Activated CD4-positive, alpha-beta T cell treated with anti-CD3 and anti-CD28 coated beads, Interleukin-2, amount 10 ng/mL, durations not matched to agents 7 days and 5 days (primary cell): Measurements from ENCODE around the gene SLC34A3. TPM values are rescaled to one million over a fixed set of nuclear protein-coding genes. Genes with fewer than 3 reads are reported as not detected.

Experiments
- CTCF ChIA-PET: fragments of 350-600 bp; sonication (Branson Sonifier 250); formaldehyde crosslinking; loops from one replicate; lab custom pipeline; 2021; ENCODE audit warnings: antibody characterized with exemption; lab: Charles Lee
- POLR2A ChIA-PET: fragments of 350-600 bp; sonication (Branson Sonifier 250); formaldehyde crosslinking; loops from one replicate; lab custom pipeline; 2021; ENCODE audit warnings: antibody characterized with exemption; lab: Charles Lee
- DNase-seq: peaks from one replicate; pipeline ENCODE4 v3.0.0-alpha.2; 2020
- H3K27ac Mint-ChIP-seq: one replicate; pipeline ENCODE4 v1.8.0; 2021; ENCODE audit warnings: mild to moderate bottlenecking, moderate library complexity, mixed read lengths
- H3K27me3 Mint-ChIP-seq: one replicate; pipeline ENCODE4 v1.8.0; 2021; ENCODE audit warnings: mixed read lengths
- H3K36me3 Mint-ChIP-seq: one replicate; pipeline ENCODE4 v1.8.0; 2021; ENCODE audit warnings: low read depth, mixed read lengths
- H3K4me1 Mint-ChIP-seq: one replicate; pipeline ENCODE4 v1.8.0; 2021; ENCODE audit warnings: mixed read lengths
- H3K4me3 Mint-ChIP-seq: one replicate; pipeline ENCODE4 v1.8.0; 2021; ENCODE audit warnings: mild to moderate bottlenecking, moderate library complexity, mixed read lengths
- H3K9me3 Mint-ChIP-seq: one replicate; pipeline ENCODE4 v1.8.0; 2021; ENCODE audit warnings: mixed read lengths
- total RNA-seq, 2 experiments: library from RNA; stranded (reverse); gene quantifications; one replicate each; pipeline ENCODE4 v1.2.3, GENCODE V29; 2021

Gene SLC34A3
- total RNA-seq, 2 experiments from 2014 or later = not detected

GRCh38 chr9:137243626-137244485, 13.2 kb downstream of the SLC34A3 start:
- H3K27me3 Mint-ChIP-seq = no peaks in the 10 kb centered on the region
- H3K36me3 Mint-ChIP-seq = peaks cover 24% of the 10 kb centered on the region
- ChIA-PET CTCF (interaction anchor here (1.0 to 4.6 kb wide), 3 partner anchors 10 to 215 kb away, joined by 3 to 19 read pairs (median 3); partner anchors contain the start of gene NELFB), POLR2A (no interaction called here)
- peak overlapping the region; percentile 87 for H3K4me3 Mint-ChIP-seq
- H3K9me3 Mint-ChIP-seq = no peaks in the 10 kb centered on the region
- DNase-seq = no peak
- peaks cover 27% of the 10 kb centered on the region for H3K4me1 Mint-ChIP-seq
- no peak overlapping the region for H3K27ac Mint-ChIP-seq

- Mint-ChIP-seq H3K27ac (no peak overlapping the region), H3K27me3 (no peaks in the 10 kb centered on the region), H3K4me3 (no peak overlapping the region), H3K4me1 (peaks cover 21% of the 10 kb centered on the region), H3K36me3 (peaks cover 24% of the 10 kb centered on the region), H3K9me3 (no peaks in the 10 kb centered on the region)
- no peak for DNase-seq
- ChIA-PET POLR2A (no interaction called here), CTCF (interaction anchor here (0.6 to 4.6 kb wide), 6 partner anchors 8 to 252 kb away, joined by 3 to 19 read pairs (median 3); partner anchors contain the start of gene NELFB)
These were observed 14.1 kb downstream of the SLC34A3 start for GRCh38 chr9:137244486-137245449.

- H3K4me3 Mint-ChIP-seq = no peak overlapping the region
- POLR2A ChIA-PET = no interaction called here
- H3K9me3 Mint-ChIP-seq = no peaks in the 10 kb centered on the region
- H3K27ac Mint-ChIP-seq = no peak overlapping the region
- CTCF ChIA-PET = interaction anchor here (0.6 to 4.6 kb wide), 6 partner anchors 8 to 252 kb away, joined by 3 to 19 read pairs (median 3); partner anchors contain the start of gene NELFB
- peaks cover 19% of the 10 kb centered on the region for H3K4me1 Mint-ChIP-seq
- H3K27me3 Mint-ChIP-seq = no peaks in the 10 kb centered on the region
- peaks cover 24% of the 10 kb centered on the region for H3K36me3 Mint-ChIP-seq
- DNase-seq = no peak
These were observed 15.0 kb downstream of the SLC34A3 start for GRCh38 chr9:137245450-137246421.

- CTCF ChIA-PET = interaction anchor here (0.7 to 1.4 kb wide), 3 partner anchors 9 to 596 kb away, joined by 3 to 5 read pairs (median 4); no protein-coding TSS in a partner anchor
- Mint-ChIP-seq H3K27me3 (no peaks in the 10 kb centered on the region), H3K9me3 (no peaks in the 10 kb centered on the region), H3K4me3 (no peak overlapping the region), H3K27ac (no peak overlapping the region), H3K36me3 (peaks cover 15% of the 10 kb centered on the region), H3K4me1 (peaks cover 16% of the 10 kb centered on the region)
- no peak for DNase-seq
- POLR2A ChIA-PET = interaction anchor here (0.5 kb wide), 1 partner anchor 24 kb away, joined by 4 read pairs; no protein-coding TSS in a partner anchor
These were observed 16.6 kb downstream of the SLC34A3 start for GRCh38 chr9:137247135-137247915.

- H3K4me1 Mint-ChIP-seq = peaks cover 10% of the 10 kb centered on the region
- H3K27me3 Mint-ChIP-seq = no peaks in the 10 kb centered on the region
- H3K9me3 Mint-ChIP-seq = no peaks in the 10 kb centered on the region
- H3K4me3 Mint-ChIP-seq = no peak overlapping the region
- ChIA-PET CTCF (interaction anchor here (1.4 kb wide), 1 partner anchor 11 kb away, joined by 4 read pairs; no protein-coding TSS in a partner anchor), POLR2A (interaction anchor here (0.5 kb wide), 1 partner anchor 24 kb away, joined by 4 read pairs; no protein-coding TSS in a partner anchor)
- no peak overlapping the region for H3K27ac Mint-ChIP-seq
- DNase-seq = no peak
- peaks cover 9% of the 10 kb centered on the region for H3K36me3 Mint-ChIP-seq
These were observed 17.1 kb downstream of the SLC34A3 start for GRCh38 chr9:137247916-137248175.

GRCh38 chr9:137250329-137251193, 19.9 kb downstream of the SLC34A3 start:
- Mint-ChIP-seq H3K27me3 (no peaks in the 10 kb centered on the region), H3K27ac (no peak overlapping the region), H3K4me1 (peaks cover 6% of the 10 kb centered on the region), H3K9me3 (no peaks in the 10 kb centered on the region), H3K36me3 (peaks cover under 1% of the 10 kb centered on the region), H3K4me3 (no peak overlapping the region)
- CTCF ChIA-PET = interaction anchor here (1.1 kb wide), 1 partner anchor 14 kb away, joined by 4 read pairs; no protein-coding TSS in a partner anchor
- no peak for DNase-seq
- POLR2A ChIA-PET = no interaction called here

- no peak for DNase-seq
- H3K4me3 Mint-ChIP-seq = no peak within 1 kb of the TSS
- no peaks in the 10 kb centered on the region for H3K9me3 Mint-ChIP-seq
- H3K36me3 Mint-ChIP-seq = peaks cover 3% of the 10 kb centered on the region
- no peaks in the 10 kb centered on the region for H3K27me3 Mint-ChIP-seq
- CTCF ChIA-PET = no interaction called here
- no peak within 1 kb of the TSS for H3K27ac Mint-ChIP-seq
- POLR2A ChIA-PET = no interaction called here
- H3K4me1 Mint-ChIP-seq = peaks cover 7% of the 10 kb centered on the region
These were observed 20.4 kb downstream of the SLC34A3 start, which contains the start of gene STPG3 for GRCh38 chr9:137251194-137251461. STPG3 (plus strand) TSS chr9:137251286; CDS start chr9:137251287, 1 bp downstream.

GRCh38 chr9:137251490-137252268, 21.0 kb downstream of the SLC34A3 start:
- H3K36me3 Mint-ChIP-seq = peaks cover 5% of the 10 kb centered on the region
- DNase-seq = no peak
- ChIA-PET CTCF (interaction anchor here (1.0 kb wide), 1 partner anchor 15 kb away, joined by 3 read pairs; no protein-coding TSS in a partner anchor), POLR2A (no interaction called here)
- no peaks in the 10 kb centered on the region for H3K27me3 Mint-ChIP-seq
- no peak overlapping the region for H3K27ac Mint-ChIP-seq
- H3K4me1 Mint-ChIP-seq = peaks cover 13% of the 10 kb centered on the region
- no peaks in the 10 kb centered on the region for H3K9me3 Mint-ChIP-seq
- H3K4me3 Mint-ChIP-seq = no peak overlapping the region

- no peaks in the 10 kb centered on the region for H3K9me3 Mint-ChIP-seq
- DNase-seq = no peak
- H3K36me3 Mint-ChIP-seq = peaks cover 10% of the 10 kb centered on the region
- CTCF ChIA-PET = interaction anchor here (2.2 to 2.7 kb wide), 2 partner anchors 9 to 13 kb away, joined by 19 to 20 read pairs; partner anchors contain the start of gene TUBB4B
- POLR2A ChIA-PET = interaction anchor here (1.1 kb wide), 1 partner anchor 12 kb away, joined by 5 read pairs; the partner anchor contains the start of gene TUBB4B
- no peak overlapping the region for H3K27ac Mint-ChIP-seq
- H3K27me3 Mint-ChIP-seq = no peaks in the 10 kb centered on the region
- H3K4me3 Mint-ChIP-seq = no peak overlapping the region
- peaks cover 18% of the 10 kb centered on the region for H3K4me1 Mint-ChIP-seq
These were observed 22.1 kb downstream of the SLC34A3 start for GRCh38 chr9:137252555-137253506.
